HG02840 (cell line): ENCODE data around the gene TAF13.
"Not testable (repeated sequence)": the region's sequence is repeated elsewhere in the genome, so short reads cannot be mapped to it uniquely, and the experiment has no call there.

Experiments used
- ATAC-seq: cut with Tn5 transposase; IDR thresholded peaks from one replicate; pipeline ENCODE4 v1.9.1; 2021; ENCODE audit warnings: mild to moderate bottlenecking, moderate library complexity, moderate number of reproducible peaks; ENCODE audit not compliant: unreplicated experiment, low FRiP score

TAF13 gene

DNA sequence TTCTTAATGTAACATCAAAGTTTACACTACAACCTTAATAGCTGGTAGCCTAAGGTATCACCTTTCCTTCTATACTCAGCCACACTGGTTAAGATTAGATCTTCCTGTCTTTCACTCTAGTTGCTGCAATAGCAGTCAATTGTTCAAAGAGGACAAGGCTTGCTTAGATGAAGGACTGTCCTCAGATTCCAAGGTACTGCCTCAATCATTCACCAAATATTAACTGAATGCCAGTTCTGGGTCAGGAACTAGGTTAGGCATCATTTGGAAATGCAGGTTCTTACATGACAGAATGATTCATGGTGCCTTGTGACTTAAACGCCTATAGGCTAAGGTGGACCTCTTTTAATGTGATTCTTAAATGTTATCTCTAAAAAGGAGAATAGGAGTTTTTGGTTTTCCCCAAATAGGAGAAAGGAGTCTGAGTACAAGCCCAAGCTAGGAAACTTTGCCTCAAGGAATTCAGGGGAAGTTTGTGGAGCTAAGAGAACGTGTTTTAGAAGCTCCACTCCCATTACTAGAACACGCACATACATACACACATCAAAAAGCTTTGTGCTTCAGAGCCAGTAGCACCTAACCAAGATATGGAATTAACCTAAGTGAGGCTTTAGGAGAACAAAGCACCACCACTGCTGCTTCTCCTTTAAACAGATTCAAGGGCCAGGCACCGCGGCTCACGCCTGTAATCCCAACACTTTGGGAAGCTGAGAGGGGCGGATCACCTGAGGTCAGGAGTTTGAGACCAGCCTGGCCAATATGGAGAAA is 25.4 kb downstream of the TAF13 start:
- no peak for ATAC-seq

DNA sequence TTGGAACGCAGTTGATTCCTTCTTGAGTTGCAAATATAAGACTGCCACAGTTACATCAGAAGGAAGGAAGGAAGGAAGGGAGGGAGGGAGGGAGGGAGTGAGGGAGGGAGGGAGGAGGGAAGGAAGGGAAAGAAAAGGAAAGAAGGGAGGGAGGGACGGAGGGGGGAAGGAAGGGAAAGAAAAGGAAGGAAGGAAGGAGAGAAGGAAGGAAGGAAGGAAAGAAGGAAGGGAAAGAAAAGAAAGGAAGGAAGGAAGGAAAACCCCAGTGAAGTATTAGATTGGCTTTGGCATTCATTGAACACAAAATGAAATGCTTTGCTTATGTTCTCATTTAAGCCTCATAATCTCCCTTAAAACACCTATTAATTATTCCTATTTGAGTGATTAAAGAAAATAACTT is 27.5 kb downstream of the TAF13 start:
- no peak for ATAC-seq

DNA sequence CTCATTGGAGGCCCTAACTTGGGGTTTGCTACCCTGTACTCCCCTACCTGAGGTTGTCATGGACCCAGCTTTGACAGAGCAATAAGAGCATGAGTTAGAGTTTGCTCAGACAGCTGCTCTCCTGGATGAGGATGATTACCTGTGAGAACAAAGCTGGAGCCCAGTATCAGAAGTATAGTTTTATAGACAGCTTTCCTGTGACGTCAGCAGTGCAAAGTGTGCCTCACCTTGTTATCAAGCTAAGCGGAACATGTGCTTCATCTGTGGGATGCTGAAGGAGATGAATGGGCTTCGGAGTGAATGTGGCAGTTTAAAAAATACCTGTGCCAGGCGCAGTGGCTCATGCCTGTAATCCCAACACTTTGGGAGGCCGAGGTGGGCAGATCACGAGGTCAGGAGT is 28.5 kb downstream of the TAF13 start:
- no peak for ATAC-seq

DNA sequence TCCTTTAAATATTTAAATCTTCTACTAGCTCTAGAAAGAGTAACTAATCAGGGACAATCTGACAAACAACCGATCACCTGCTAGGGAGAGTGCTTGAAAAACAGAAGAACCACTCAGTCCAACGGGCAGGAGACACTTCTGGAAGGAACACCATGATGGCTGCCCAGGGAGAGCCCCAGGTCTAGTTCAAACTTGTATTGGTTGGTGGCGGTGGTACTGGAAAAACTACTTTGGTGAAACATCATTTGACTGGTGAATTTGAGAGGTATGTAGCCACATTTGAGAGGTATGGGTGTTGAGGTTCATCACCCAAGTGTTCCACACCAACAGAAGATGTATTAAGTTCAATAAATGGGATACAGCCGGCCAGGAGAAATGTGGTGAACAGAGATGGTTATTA is 29.1 kb downstream of the TAF13 start:
- no peak for ATAC-seq

DNA sequence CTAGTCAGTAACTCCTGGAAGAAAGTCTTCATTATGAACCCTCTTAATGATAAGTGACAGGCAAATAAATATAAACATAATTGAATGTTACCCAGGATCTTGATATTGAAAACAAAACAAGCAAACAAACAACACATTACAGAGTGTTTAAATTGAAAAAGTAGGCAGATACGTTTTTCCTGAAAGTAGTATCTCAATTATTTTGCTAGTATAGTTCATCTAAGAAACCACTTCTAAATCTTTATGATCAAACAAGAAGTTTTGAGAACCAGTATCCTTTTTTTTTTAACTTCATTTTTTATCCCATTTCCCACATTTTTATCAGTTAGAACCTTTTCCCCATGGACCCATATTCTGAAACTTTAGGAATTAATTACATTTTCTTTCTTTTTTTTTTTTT is 30.2 kb downstream of the TAF13 start:
- no peak for ATAC-seq

DNA sequence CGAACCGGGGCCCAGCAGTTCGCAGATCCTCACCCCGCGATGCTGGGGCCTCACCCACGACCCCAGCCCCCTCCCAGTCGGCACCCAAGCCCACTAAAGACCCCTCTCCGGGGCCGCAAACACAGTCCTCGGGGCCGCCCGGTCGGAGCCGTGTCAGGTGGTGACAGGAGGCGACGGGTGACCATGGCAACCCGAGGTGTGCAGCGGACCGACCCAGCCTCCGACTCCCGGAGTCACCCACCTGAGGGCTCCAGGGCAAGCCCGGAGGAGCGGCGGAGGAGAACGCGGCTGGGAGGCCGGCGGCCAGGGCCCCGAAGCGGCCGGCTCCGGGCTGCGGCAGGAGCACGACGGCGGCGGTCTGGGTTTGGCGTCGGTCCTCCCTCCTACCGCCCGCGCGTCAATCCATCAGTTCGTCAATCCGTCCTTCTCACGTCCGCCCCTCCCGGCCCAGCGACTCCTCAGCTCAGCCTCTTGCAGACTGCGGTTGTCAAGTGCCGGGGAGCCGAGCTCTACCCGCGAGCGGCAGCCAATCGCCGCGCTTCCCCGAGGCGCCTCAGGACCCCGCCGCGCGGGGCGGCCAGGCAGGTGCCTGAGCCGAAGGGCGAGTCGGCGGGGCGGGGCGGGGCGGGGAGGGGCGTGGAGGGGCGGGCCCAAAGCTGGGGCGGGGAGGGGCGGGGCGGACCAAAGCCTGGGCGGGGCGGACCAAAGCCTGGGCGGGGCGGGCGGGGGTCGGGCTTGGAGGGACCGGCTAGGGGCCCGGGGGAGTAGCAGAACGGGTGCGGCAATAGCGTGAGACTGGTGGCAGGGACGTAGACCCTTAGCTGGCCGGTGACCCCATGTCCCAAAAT is 34.0 kb downstream of the TAF13 start, which contains the start of gene WDR47:
TSS of gene WDR47 (minus strand) at position 482 of the 848 bp plus-strand sequence. CDS start 18,590 bp downstream, outside the sequence.
- peak; percentile 96 for ATAC-seq

DNA sequence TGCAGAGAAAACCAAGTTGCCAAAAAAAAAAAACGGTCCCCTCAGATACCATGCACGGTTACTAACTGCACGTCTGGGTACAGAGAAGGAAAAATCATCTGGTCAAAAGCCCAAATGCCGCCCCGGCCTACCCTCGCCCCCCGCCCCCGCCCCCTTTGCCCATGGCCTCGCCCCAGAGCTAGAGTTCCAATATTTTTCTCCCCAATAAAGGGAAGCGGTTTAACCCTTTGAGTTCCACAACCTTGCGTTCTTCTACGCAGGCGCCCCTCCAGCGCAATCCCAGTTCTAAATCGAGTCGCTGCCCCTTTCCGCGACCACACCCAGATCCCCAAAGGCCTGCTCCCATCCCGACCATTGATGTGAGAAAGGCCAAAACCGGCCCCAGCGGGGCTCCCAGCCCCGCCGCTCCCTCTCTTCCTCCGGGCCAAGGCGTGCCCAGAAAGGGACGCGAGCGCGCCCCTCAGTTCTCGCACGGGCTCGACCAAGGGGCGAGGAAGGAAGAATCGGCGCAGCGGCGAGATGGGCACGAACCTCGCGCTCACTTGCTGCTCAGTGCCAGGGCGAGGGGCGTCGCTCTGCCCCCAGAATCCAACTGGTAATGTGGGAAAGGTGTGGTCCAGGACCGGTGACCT is 34.7 kb downstream of the TAF13 start:
- peak; percentile 16 for ATAC-seq

DNA sequence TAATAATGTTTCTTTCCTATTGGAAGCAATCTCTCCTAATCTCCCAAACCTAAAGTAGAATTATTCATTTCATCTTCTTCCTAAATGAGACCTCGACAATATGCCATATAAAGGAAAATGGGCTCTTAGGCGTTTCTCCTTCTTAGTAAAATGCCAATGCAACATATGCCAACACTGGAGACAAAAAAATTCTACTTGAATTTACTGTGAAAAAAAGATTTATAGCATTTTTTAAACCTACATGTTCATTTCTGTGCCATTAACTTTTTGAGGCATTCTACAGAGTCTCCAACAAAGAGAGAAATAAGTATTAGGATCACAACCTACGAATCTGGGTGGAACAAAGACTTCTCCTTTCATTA is 35.2 kb downstream of the TAF13 start:
- no peak for ATAC-seq

DNA sequence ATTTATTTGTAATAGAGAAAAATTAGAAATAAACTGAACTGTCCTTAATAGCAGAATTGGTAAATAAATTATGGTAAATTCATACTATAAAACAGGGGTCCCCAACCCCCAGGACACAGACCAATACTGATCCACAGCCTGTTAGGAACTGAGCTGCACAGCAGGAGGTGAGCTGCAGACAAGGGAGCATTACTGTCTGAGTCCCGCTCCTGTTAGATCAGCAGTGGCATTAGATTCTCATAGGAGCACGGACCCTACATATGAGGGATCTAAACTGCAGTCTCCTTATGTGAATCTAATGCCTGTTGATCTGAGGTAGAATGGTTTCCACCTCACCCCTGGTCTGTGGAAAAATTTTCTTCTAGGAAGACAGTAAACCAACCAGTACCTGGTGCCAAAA is 41.4 kb downstream of the TAF13 start:
- ATAC-seq = no peak

DNA sequence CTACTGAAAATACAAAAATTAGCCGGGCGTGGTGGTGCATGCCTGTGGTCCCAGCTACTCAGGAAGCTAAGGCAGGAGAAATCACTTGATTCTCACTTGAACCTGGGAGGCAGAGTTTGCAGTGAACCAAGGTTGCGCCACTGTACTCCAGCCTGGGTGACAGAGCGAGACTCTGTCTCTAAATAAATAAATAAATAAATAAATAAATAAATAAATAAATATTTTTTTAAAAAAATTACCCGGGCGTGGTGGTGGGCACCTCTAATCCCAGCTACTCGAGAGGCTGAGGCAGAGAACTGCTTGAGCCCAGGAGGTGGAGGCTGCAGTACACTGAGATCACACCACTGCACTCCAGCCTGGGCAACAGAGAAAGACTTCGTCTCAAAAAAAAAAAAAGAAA is 46.3 kb downstream of the TAF13 start:
- not testable (repeated sequence) for ATAC-seq

DNA sequence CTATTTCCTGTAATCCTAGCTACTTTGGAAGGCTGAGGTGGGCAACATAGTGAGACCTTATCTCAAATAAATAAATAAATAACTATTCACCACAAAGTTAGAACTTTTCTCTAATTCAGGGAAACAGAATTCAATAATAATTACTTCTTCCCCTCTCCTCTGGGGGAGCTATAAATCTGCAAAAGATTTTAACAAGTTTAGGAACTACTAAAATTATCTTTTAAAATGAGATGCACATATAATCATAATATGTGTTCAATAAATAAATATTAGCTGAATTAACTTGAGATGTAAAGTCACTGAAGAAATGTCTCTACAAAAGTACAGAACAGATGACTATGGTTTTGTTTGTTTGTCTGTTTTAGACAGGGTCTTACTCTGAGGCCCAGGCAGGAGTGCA is 48.0 kb downstream of the TAF13 start:
- no peak for ATAC-seq

DNA sequence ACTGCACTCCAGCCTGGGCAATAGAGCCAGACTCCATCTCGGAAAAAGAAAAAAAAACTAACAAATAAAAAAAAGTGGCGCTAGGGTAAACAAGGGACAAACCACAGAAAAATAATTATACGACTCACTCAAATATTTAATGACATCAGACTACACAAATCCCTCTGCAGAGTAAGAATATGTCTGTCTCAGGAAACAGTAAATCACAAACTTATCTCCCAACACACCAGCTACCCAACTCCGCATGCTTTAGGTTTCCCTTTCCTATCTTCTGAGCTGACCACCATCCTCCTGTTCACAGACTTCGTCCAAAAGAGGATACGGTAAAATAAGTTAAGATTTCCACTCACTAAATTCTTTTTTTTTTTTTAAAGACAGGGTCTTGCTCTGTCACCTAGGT is 50.1 kb downstream of the TAF13 start:
- ATAC-seq = no peak

DNA sequence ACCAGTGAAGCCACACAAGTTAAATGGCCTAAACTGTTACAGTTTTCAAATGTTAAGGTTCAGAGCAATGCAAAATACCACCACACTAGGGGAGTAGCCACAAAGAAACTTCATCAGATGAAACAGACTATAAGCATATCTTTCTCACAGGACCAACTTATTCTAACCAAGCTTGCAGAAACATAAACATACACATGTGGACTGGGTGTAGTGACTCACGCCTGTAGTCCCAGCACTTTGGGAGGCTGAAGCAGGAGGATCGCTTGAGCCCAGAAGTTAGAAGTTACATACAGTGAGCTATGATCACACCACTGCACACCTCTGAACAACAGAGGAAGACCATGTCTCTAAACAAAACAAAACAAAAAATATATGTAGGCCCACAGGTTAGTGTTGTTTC is 51.2 kb downstream of the TAF13 start:
- no peak for ATAC-seq

DNA sequence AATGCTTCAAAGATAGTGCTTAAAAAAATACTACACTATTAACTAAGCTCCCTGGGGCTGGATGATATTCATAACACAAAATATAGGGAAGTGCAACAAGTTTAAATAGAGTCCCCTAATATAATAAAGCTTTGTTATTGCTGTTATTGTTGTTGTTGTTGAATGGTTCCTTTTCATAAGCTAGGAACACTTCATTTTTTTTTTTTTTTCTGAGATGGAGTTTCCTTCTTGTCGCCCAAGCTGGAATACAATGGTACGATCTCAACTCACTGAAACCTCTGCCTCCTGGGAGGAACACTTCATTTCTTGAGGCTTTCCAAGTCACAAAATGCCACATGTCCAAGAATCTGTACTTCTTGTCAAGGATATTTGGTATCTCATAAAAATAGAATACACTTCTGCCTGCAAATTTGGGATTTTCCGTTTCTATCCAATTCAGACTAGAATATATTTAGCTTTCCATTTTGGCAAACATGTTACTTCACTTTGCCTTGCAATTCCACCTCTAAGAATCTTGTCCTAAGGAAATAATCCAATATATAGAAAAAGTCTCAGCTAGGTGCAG is 55.0 kb downstream of the TAF13 start:
- no peak for ATAC-seq

DNA sequence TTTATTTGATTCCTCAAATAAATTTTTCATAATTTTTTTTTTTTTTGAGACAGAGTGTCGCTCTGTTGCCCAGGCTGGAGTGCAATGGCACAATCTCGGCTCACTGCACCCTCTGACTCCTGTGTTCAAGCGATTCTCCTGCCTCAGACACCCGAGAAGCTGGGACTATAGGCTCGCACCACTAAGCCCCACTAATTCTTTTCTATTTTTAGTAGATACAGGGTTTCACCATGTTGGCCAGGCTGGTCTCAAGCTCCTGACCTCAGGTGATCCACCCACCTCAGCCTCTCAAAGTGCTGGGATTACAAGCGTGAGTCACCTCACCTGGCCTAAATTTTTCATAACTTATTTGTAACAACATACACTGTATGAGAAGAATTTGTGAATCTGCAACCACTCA is 58.1 kb downstream of the TAF13 start:
- not testable (repeated sequence) for ATAC-seq

DNA sequence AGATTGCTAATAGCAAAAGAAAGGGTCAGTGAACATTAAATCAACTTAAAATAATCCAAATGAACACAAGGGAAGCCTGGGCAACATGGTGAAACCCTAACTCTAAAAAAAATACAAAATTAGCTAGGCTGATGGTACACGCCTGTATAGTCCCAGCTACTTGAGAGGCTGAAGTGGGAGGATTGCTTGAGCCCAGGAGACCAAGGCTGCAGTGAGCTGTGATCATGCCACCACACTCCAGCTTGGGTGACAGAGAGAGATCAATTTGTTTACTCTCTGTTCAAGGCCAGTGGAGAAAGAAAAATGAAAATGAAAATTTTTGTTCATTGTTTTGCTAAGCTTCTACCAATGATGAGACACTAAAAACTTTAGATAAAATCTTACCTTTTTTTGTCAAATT is 58.7 kb downstream of the TAF13 start:
- ATAC-seq = no peak
